Measurements from ENCODE around the gene KLHDC9. TPM values are rescaled to one million over a fixed set of nuclear protein-coding genes. Genes with fewer than 3 reads are reported as not detected.

Gene KLHDC9
- total and polyA plus RNA-seq, 8 donors, result 3.2 to 19.3 (median 6.8) TPM

DNA sequence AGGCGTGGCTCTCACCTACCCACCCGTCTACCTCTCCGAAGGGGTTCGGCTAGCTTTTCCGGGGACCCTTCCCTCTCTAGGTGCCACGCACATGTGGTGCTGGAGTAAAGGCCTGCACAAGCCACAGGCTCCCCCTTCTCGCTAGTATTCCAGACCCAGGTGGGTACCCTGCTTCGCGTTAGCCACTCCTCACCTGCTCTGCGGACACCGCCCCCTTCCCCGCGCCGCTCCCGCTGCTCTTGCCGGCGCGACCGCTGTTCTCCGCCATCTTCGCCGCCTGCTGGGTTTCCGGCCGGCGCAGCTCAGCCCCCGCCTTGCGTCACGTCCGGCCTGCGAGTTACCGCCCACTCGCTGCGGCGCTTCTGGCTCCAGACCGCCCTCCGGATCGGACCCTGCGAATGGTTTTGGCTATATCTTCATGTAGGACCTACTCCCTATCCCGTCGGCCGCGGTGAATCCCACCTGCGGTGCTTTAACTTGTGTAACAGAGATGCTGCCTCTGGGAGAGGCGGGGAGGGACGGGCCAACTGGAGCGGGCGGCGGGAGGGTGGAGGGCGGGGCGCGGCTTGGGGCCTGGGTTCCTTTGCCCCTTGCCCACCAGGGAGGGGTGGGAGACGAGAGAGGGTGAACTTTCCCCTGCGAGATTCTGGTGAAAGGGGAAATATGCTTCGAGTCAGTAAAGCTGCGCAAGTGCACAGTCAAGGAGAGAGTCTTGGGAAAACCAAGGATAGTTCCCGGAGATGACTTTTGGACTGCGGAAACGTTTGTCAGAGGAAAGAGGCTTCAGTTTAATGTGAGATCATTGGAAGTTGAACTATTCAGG lies 19.8 kb downstream of the KLHDC9 start, which contains the start of the genes NIT1 and PFDN2:
NIT1 (plus strand) TSS at position 347 of the 823 bp plus-strand sequence; CDS start at position 419, 72 bp downstream.
PFDN2 (minus strand) TSS at position 279 of the 823 bp plus-strand sequence; CDS start at position 268, 11 bp downstream.
- Histone ChIP-seq H3K27me3 (no peaks in the 10 kb centered on the region), H3K4me3 (peak within 1 kb of the TSS; percentile 60 to 97 (median 90)), H3K4me1 (peaks cover 39 to 42% (median 41%) of the 10 kb centered on the region in 3 donors), H3K9me3 (no peaks in the 10 kb centered on the region), H3K27ac (peak within 1 kb of the TSS; percentile 77 to 95 (median 86)), H3K36me3 (peaks cover 0 to 23% (median 14%) of the 10 kb centered on the region in 3 donors)
- TF ChIP-seq, protein P1, sequence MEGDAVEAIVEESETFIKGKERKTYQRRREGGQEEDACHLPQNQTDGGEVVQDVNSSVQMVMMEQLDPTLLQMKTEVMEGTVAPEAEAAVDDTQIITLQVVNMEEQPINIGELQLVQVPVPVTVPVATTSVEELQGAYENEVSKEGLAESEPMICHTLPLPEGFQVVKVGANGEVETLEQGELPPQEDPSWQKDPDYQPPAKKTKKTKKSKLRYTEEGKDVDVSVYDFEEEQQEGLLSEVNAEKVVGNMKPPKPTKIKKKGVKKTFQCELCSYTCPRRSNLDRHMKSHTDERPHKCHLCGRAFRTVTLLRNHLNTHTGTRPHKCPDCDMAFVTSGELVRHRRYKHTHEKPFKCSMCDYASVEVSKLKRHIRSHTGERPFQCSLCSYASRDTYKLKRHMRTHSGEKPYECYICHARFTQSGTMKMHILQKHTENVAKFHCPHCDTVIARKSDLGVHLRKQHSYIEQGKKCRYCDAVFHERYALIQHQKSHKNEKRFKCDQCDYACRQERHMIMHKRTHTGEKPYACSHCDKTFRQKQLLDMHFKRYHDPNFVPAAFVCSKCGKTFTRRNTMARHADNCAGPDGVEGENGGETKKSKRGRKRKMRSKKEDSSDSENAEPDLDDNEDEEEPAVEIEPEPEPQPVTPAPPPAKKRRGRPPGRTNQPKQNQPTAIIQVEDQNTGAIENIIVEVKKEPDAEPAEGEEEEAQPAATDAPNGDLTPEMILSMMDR (IDR thresholded peaks at IDR 0.05), result no peak
- peak; percentile 81 to 94 (median 88) for ATAC-seq
- WGBS, 2 donors, result 0 to 1% methylated on average over 57 to 58 of the region's 58 CpGs
- intact Hi-C loops (cut with DNase I), result no loop called here
- peak; percentile 78 to 93 (median 83) for DNase-seq
- FAIRE-seq, result no peak

DNA sequence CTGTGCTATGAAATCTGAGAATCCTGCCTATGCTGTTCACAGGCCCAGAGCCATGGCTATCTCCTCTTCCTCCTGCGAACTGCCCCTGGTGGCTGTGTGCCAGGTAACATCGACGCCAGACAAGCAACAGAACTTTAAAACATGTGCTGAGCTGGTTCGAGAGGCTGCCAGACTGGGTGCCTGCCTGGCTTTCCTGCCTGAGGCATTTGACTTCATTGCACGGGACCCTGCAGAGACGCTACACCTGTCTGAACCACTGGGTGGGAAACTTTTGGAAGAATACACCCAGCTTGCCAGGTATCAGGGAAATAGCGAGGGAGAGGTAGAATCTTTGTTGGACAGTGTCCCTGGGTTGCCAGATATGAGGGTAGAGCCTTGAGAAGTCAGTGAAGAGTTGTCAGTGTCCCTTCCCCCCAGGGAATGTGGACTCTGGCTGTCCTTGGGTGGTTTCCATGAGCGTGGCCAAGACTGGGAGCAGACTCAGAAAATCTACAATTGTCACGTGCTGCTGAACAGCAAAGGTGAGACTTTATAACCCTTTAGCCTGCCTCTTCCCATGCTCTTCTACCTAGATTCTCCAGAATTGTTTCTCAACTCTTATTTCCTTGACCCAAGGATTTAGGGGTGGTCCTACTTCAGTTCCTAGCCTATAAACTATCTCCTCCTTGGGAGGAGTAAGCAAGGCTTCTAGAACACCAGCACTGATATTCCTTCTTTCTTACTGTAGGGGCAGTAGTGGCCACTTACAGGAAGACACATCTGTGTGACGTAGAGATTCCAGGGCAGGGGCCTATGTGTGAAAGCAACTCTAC lies 21.1 kb downstream of the KLHDC9 start:
- WGBS, 2 donors, result 15% methylated on average over 10 of the region's 10 CpGs
- Histone ChIP-seq H3K9me3 (no peaks in the 10 kb centered on the region), H3K4me3 (peak overlapping the region in 3 of 4 donors; percentile 60 to 97 (median 96)), H3K36me3 (peaks cover 0 to 33% (median 21%) of the 10 kb centered on the region in 3 donors), H3K27me3 (no peaks in the 10 kb centered on the region), H3K27ac (peak overlapping the region; percentile 77 to 95 (median 86)), H3K4me1 (peaks cover 30 to 33% (median 31%) of the 10 kb centered on the region in 3 donors)
- intact Hi-C loops (cut with DNase I), result no loop called here
- DNase-seq (peak; percentile 61 to 82 (median 76)), FAIRE-seq (no peak), ATAC-seq (peak; percentile 60 to 72 (median 70))
- TF ChIP-seq, protein P1 (IDR thresholded peaks at IDR 0.05), result peak in 2 of 4 donors; percentile 12 to 13

DNA sequence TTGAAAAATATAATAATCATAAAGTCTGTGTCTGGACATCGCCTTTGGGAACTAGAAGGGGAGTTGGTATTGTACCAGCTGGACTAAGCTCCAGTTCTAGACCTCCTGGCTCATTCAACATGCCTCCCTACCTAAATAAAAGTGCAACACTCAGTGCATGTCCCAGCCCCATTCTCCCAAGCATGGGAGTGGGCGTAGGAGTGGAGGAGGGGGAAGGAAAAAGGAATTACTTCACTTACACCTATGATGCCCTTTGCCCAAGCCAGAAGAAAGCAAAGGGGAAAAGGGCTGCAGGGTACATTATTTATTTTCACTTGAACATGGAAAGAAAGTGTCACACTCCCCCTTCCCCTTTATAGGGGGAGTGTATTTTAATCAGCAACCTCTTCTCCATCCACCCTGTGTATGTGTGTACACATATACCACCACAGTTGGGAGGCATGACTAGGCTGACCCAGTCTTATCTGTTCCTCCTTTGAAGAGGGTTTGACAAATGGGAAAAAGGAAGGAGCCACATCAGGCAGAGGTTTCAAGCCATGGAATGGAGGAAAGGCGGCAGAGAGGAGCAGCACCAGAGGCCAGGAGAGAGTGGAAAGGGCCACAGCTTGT lies 23.0 kb downstream of the KLHDC9 start:
- FAIRE-seq, result no peak
- Histone ChIP-seq H3K4me1 (peaks cover 21 to 30% (median 24%) of the 10 kb centered on the region in 3 donors), H3K27ac (peak overlapping the region in 2 of 4 donors; percentile 19 to 82), H3K27me3 (no peaks in the 10 kb centered on the region), H3K4me3 (no peak overlapping the region), H3K9me3 (no peaks in the 10 kb centered on the region), H3K36me3 (peaks cover 0 to 44% (median 21%) of the 10 kb centered on the region in 3 donors)
- DNase-seq, result no peak
- TF ChIP-seq, protein P1 (IDR thresholded peaks at IDR 0.05), result no peak
- intact Hi-C loops (cut with DNase I), result no loop called here
- no peak for ATAC-seq
- WGBS, 2 donors, result 87 to 98% methylated on average over 3 of the region's 3 CpGs

DNA sequence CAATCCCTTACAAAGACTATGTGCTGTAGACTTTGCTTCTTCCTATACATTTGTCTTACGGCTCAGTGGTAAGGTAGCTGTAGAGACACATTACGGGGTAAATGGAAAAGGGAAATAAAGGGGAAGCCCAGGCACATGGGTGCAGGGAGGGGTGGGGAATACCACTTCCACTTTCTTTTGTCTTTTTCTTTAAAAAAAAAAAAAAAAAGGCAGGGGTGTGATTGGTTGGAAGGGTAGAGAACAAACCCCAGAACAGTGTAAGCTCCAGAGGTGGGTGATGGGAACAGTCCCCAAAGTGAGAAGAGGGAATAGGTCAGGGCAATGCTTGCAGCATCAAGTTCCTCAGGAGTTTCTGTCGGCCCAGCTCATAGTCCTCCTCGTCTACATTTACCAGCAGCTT lies 23.7 kb downstream of the KLHDC9 start:
- FAIRE-seq (no peak), DNase-seq (no peak), ATAC-seq (no peak)
- WGBS, 2 donors, result 83 to 85% methylated on average over 4 of the region's 4 CpGs
- Histone ChIP-seq H3K27ac (no peak overlapping the region), H3K4me1 (peaks cover 16 to 24% (median 23%) of the 10 kb centered on the region in 3 donors), H3K4me3 (no peak overlapping the region), H3K9me3 (no peaks in the 10 kb centered on the region), H3K27me3 (no peaks in the 10 kb centered on the region), H3K36me3 (peaks cover 0 to 44% (median 21%) of the 10 kb centered on the region in 3 donors)
- intact Hi-C loops (cut with DNase I), result no loop called here
- TF ChIP-seq, protein P1 (IDR thresholded peaks at IDR 0.05), result no peak

All from pancreas (tissue), 10 donors.